Endothelial cell of umbilical vein (primary cell): ENCODE measurements around the gene GRSF1.

Source experiments
- CTCF ChIP-seq, 2 donors: IDR thresholded peaks; 1 replicate in 1 of 2; 2 replicates in 1 of 2; pipeline ENCODE4 v1.5.1; 2011; ENCODE audit warnings: low read length in 2 of 2, mild to moderate bottlenecking in 2 of 2, moderate library complexity in 2 of 2, control low read depth in 1 of 2, inconsistent platforms in 1 of 2, low read depth in 1 of 2; ENCODE audit not compliant: insufficient read depth in 1 of 2; ENCODE audit errors: extremely low read depth in 1 of 2
- EZH2 ChIP-seq: IDR thresholded peaks from 2 replicates; pipeline ENCODE4 v1.6.1; 2012; ENCODE audit warnings: borderline replicate concordance, low read depth, mild to moderate bottlenecking, moderate library complexity, low read length, inconsistent platforms; ENCODE audit not compliant: severe bottlenecking
- GATA2 ChIP-seq: IDR thresholded peaks from 2 replicates; pipeline ENCODE4 v1.7.0; 2011; ENCODE audit warnings: low read depth, mild to moderate bottlenecking, moderate library complexity, mixed read lengths, low read length; ENCODE audit not compliant: insufficient read length, insufficient read depth
- JUN ChIP-seq: IDR thresholded peaks from 2 replicates; pipeline ENCODE4 v1.6.1; 2011; ENCODE audit warnings: borderline replicate concordance, low read depth; ENCODE audit not compliant: insufficient read length, insufficient read depth
- MAX ChIP-seq: IDR thresholded peaks from 2 replicates; pipeline ENCODE4 v1.6.1; 2011; ENCODE audit not compliant: insufficient read depth, insufficient read length
- MYC ChIP-seq: IDR thresholded peaks from one replicate; pipeline ENCODE4 v1.6.1; 2011; ENCODE audit warnings: mild to moderate bottlenecking, low read depth, low read length
- POLR2A ChIP-seq: IDR thresholded peaks from 2 replicates; pipeline ENCODE4 v1.6.1; 2012; ENCODE audit warnings: low read depth, mild to moderate bottlenecking, control low read depth, low read length
- POLR2AphosphoS5 ChIP-seq: IDR thresholded peaks from 2 replicates; pipeline ENCODE4 v1.6.1; 2012; ENCODE audit warnings: low read depth, mild to moderate bottlenecking, control low read depth, low read length, moderate library complexity; ENCODE audit not compliant: insufficient read depth

GRCh38 chr4:70859066-70859465 is 19.4 kb upstream of the GRSF1 start:
- TF ChIP-seq POLR2A (no peak), CTCF (IDR thresholded peaks at IDR 0.05; ENCODE audit: extremely low read depth in 1 of 2, insufficient read depth in 1 of 2, low read depth in 1 of 2, low read length in 2 of 2) (no peak), EZH2 (no peak), POLR2AphosphoS5 (no peak), MYC (no peak), MAX (no peak), JUN (no peak), GATA2 (no peak)
